Tibial nerve (tissue), 4 donors: ENCODE measurements around the gene SORCS2. TPM values are rescaled to one million over a fixed set of nuclear protein-coding genes. Genes with fewer than 3 reads are reported as not detected.
A peak's percentile ranks its signal among the peaks of the same experiment; 100 is the strongest.

ENCODE experiments used
- DNase-seq, 2 donors: peaks; one replicate each; pipeline ENCODE4 v3.0.0-alpha.2; 2019; ENCODE audit warnings: low spot score in 2 of 2
- H3K27ac ChIP-seq, 4 donors: fragments of 200-600 bp; sonication (generic) in 3 of 4; one replicate each; pipeline ENCODE4 v1.5.1; 2017 to 2019; ENCODE audit warnings: mild to moderate bottlenecking in 1 of 4
- H3K27me3 ChIP-seq, 2 donors: fragments of 200-600 bp; sonication (generic) in 1 of 2; one replicate each; pipeline versions ENCODE4 v1.5.1 to v1.6.0; 2017 to 2019
- H3K36me3 ChIP-seq, 3 donors: fragments of 200-600 bp; sonication (generic); one replicate each; pipeline ENCODE4 v1.5.1; 2018 to 2019
- H3K4me1 ChIP-seq, 4 donors: fragments of 200-600 bp; sonication (generic) in 3 of 4; one replicate each; pipeline ENCODE4 v1.5.1; 2017 to 2019
- H3K4me3 ChIP-seq, 4 donors: fragments of 200-600 bp; sonication (generic) in 3 of 4; one replicate each; pipeline ENCODE4 v1.5.1; 2017 to 2019; ENCODE audit warnings: mild to moderate bottlenecking in 1 of 4, moderate library complexity in 1 of 4
- H3K9me3 ChIP-seq, 4 donors: fragments of 200-600 bp; sonication (generic) in 3 of 4; one replicate each; pipeline ENCODE4 v1.5.1; 2017 to 2019
- EP300 ChIP-seq, 2 donors: sonication (generic); formaldehyde crosslinking; IDR thresholded peaks; one replicate each; pipeline ENCODE4 v1.6.1; 2017; ENCODE audit warnings: antibody characterized with exemption in 2 of 2, mild to moderate bottlenecking in 1 of 2
- POLR2A ChIP-seq, 2 donors: fragments of 450-650 bp; IDR thresholded peaks; one replicate each; pipeline ENCODE4 v1.6.1; 2017; ENCODE audit warnings: antibody characterized with exemption in 2 of 2, mild to moderate bottlenecking in 2 of 2, moderate library complexity in 2 of 2
- WGBS, 2 donors: methylation state at CpG; one replicate each; pipeline ENCODE4 v1.1.5; 2018; 5-methylcytosine and 5-hydroxymethylcytosine counted together
- total RNA-seq, 4 donors: library from RNA; depleted of rRNA; stranded (reverse); fragments of >200 nt; gene quantifications; one replicate each; pipeline ENCODE4 v1.1.0, GENCODE V29; 2016
- TF ChIP-seq, protein P1 (sequence below), 5 experiments: fragments of 200-600 bp in 3 of 5; fragments of 450-650 bp in 2 of 5; sonication (generic) in 3 of 5; IDR thresholded peaks; one replicate each; pipeline ENCODE4 v1.5.1; 2016 to 2019; ENCODE audit warnings: antibody characterized with exemption in 5 of 5, mild to moderate bottlenecking in 3 of 5, moderate library complexity in 2 of 5

The SORCS2 gene
- total RNA-seq, 4 donors from 2014 or later: 15.6 to 48.9 (median 38.3) TPM

GRCh38 chr4:7342223-7343080, 150.1 kb downstream of the SORCS2 start:
- H3K36me3 ChIP-seq: no peaks in the 10 kb centered on the region
- no peak overlapping the region for H3K4me3 ChIP-seq
- peak overlapping the region in 2 of 4 donors; percentile 78 to 89 for H3K27ac ChIP-seq
- TF ChIP-seq, protein P1, sequence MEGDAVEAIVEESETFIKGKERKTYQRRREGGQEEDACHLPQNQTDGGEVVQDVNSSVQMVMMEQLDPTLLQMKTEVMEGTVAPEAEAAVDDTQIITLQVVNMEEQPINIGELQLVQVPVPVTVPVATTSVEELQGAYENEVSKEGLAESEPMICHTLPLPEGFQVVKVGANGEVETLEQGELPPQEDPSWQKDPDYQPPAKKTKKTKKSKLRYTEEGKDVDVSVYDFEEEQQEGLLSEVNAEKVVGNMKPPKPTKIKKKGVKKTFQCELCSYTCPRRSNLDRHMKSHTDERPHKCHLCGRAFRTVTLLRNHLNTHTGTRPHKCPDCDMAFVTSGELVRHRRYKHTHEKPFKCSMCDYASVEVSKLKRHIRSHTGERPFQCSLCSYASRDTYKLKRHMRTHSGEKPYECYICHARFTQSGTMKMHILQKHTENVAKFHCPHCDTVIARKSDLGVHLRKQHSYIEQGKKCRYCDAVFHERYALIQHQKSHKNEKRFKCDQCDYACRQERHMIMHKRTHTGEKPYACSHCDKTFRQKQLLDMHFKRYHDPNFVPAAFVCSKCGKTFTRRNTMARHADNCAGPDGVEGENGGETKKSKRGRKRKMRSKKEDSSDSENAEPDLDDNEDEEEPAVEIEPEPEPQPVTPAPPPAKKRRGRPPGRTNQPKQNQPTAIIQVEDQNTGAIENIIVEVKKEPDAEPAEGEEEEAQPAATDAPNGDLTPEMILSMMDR (IDR thresholded peaks at IDR 0.05): no peak
- TF ChIP-seq EP300 (IDR thresholded peaks at IDR 0.05): peak in 1 of 2 donors; percentile 31
- no peaks in the 10 kb centered on the region for H3K27me3 ChIP-seq
- H3K9me3 ChIP-seq: peaks cover 0 to 22% (median 2%) of the 10 kb centered on the region in 4 donors
- H3K4me1 ChIP-seq: peaks cover 0 to 30% (median 0%) of the 10 kb centered on the region in 4 donors
- 54% methylated on average over 15 to 21 of the region's 21 CpGs for WGBS, 2 donors
- DNase-seq: no peak

GRCh38 chr4:7343081-7343655, 150.8 kb downstream of the SORCS2 start:
- Histone ChIP-seq H3K27ac (peak overlapping the region in 2 of 4 donors; percentile 78 to 89), H3K36me3 (no peaks in the 10 kb centered on the region), H3K4me3 (no peak overlapping the region), H3K4me1 (peaks cover 0 to 30% (median 0%) of the 10 kb centered on the region in 4 donors), H3K27me3 (no peaks in the 10 kb centered on the region), H3K9me3 (peaks cover 0 to 22% (median 2%) of the 10 kb centered on the region in 4 donors)
- DNase-seq: no peak
- WGBS, 2 donors: 76 to 77% methylated on average over 15 to 19 of the region's 19 CpGs
- TF ChIP-seq EP300 (IDR thresholded peaks at IDR 0.05) (no peak), POLR2A (IDR thresholded peaks at IDR 0.05) (no peak)
- TF ChIP-seq, protein P1 (IDR thresholded peaks at IDR 0.05): no peak

GRCh38 chr4:7343950-7344349, 151.6 kb downstream of the SORCS2 start:
- no peaks in the 10 kb centered on the region for H3K27me3 ChIP-seq
- DNase-seq: no peak
- TF ChIP-seq, protein P1 (IDR thresholded peaks at IDR 0.05): no peak
- H3K36me3 ChIP-seq: no peaks in the 10 kb centered on the region
- H3K4me3 ChIP-seq: no peak overlapping the region
- H3K4me1 ChIP-seq: peaks cover 0 to 30% (median 0%) of the 10 kb centered on the region in 4 donors
- peak overlapping the region in 1 of 4 donors; percentile 38 for H3K27ac ChIP-seq
- WGBS, 2 donors: 74 to 79% methylated on average over 8 of the region's 8 CpGs
- peaks cover 0 to 22% (median 2%) of the 10 kb centered on the region in 4 donors for H3K9me3 ChIP-seq

- H3K4me1 ChIP-seq: peaks cover 0 to 30% (median 0%) of the 10 kb centered on the region in 4 donors
- H3K9me3 ChIP-seq: peaks cover 0 to 22% (median 2%) of the 10 kb centered on the region in 4 donors
- WGBS, 2 donors: 44 to 47% methylated on average over 10 of the region's 10 CpGs
- TF ChIP-seq EP300 (IDR thresholded peaks at IDR 0.05): no peak
- TF ChIP-seq POLR2A (IDR thresholded peaks at IDR 0.05): no peak
- TF ChIP-seq, protein P1 (IDR thresholded peaks at IDR 0.05): no peak
- peak overlapping the region in 1 of 4 donors; percentile 38 for H3K27ac ChIP-seq
- no peaks in the 10 kb centered on the region for H3K27me3 ChIP-seq
- H3K36me3 ChIP-seq: no peaks in the 10 kb centered on the region
- H3K4me3 ChIP-seq: no peak overlapping the region
- no peak for DNase-seq
Measured at GRCh38 chr4:7344636-7345155, 152.4 kb downstream of the SORCS2 start.

DNA sequence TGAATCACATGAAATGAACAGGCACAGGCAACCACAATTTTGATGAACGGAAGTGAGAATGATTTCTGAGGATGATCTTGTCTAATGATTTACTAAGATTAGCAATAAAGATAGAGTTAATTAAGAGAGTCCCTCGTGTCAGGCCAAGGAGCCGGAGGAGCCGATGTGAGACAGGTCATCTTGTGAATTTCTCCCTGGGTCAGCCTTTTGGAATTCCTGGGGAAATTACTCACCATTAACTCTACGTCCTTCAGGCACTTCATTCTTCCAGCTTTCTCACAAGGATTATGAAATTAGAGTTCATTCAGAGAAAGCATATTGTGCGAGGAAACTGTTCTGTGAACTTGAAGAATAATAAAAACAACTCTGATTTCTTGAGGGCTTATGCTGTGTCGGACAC, 155.6 kb downstream of the SORCS2 start:
- no peak overlapping the region for H3K4me3 ChIP-seq
- no peaks in the 10 kb centered on the region for H3K27me3 ChIP-seq
- no peaks in the 10 kb centered on the region for H3K36me3 ChIP-seq
- 72 to 77% methylated on average over 7 of the region's 7 CpGs for WGBS, 2 donors
- DNase-seq: no peak
- H3K9me3 ChIP-seq: peaks cover 0 to 22% (median 2%) of the 10 kb centered on the region in 4 donors
- H3K27ac ChIP-seq: no peak overlapping the region
- peaks cover 0 to 27% (median 0%) of the 10 kb centered on the region in 4 donors for H3K4me1 ChIP-seq
- TF ChIP-seq EP300 (IDR thresholded peaks at IDR 0.05) (no peak), POLR2A (IDR thresholded peaks at IDR 0.05) (no peak)
- TF ChIP-seq, protein P1 (IDR thresholded peaks at IDR 0.05): no peak
